Amniotic stem cell (primary cell): Measurements from ENCODE around the gene CCPG1.

ENCODE experiments used
- DNase-seq: peaks from one replicate; lab custom pipeline; 2025; lab: John Stamatoyannopoulos, UW

CCPG1 gene

DNA sequence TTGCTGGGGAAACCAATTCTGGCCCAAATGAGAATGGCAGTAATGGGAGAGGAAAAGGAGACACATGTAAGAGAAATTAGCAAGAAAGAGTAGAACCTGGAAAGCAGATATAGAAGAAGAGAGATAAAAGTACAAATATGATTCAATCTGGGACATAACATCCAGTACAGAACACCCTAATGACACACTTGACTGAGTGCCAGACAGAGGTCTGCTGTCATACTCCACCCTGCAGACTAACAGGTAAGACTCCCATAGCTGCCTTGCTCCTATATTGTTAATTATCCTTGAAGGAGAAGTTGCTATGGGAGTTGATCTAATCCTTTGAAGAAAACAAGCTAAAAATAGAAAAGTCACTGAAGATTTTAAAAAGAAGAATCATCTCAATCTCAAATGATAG lies 21.1 kb downstream of the CCPG1 start:
- DNase-seq, result no peak

DNA sequence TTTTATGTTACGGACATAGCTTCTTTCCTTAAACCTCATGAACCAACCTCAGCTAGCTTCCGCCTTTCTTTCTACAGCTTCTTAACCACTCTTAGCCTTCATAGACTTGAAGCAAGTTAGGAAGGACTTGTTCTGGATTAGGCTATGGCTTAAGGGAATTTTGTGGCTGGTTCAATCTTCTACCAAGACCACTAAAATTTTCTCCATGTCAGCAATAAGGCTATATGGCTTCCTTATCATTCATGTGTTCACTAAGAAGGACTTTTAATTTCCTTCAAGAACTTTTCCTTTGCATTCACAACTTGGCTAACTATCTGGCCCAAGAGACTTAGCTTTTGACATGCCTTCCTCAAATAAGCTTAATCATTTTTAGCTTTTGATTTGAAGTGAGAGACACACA lies 24.5 kb downstream of the CCPG1 start:
- DNase-seq, result no peak

DNA sequence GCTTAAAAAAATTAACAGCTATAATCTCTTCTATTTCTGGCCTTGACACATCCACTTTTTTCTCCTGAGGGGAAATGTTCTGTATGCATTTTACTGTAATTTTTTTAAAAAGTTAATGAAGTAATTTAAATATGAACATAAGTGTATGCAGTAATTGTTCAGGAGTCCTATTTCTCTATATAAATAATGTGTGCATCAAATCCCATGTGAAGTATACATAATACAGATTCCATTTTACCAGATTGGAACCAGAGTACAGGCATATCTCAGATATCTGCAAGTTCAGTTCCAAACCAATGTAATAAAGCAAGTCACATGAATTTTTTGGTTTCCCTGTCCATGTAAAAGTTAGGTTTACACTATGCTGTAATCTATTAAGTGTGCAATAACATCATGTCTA lies 26.6 kb downstream of the CCPG1 start:
- no peak for DNase-seq

DNA sequence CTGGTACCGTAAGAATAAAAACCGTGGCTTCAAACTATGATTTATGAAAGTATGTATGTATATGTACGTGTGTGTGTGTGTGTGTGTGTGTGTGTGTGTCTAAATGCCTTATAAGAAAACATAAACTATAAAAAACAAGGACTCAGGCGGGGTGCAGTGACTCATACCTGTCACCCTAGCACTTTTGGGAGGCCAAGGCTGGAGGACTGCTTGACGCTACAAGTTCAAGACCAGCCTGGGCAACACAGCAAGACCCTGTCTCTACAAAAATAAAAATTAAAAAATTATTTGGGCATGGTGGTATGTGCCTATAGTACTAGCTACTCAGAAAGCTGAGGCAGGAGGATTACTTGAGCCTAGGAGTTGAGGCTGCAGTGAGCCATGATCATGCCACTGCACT lies 29.1 kb downstream of the CCPG1 start:
- no peak for DNase-seq

DNA sequence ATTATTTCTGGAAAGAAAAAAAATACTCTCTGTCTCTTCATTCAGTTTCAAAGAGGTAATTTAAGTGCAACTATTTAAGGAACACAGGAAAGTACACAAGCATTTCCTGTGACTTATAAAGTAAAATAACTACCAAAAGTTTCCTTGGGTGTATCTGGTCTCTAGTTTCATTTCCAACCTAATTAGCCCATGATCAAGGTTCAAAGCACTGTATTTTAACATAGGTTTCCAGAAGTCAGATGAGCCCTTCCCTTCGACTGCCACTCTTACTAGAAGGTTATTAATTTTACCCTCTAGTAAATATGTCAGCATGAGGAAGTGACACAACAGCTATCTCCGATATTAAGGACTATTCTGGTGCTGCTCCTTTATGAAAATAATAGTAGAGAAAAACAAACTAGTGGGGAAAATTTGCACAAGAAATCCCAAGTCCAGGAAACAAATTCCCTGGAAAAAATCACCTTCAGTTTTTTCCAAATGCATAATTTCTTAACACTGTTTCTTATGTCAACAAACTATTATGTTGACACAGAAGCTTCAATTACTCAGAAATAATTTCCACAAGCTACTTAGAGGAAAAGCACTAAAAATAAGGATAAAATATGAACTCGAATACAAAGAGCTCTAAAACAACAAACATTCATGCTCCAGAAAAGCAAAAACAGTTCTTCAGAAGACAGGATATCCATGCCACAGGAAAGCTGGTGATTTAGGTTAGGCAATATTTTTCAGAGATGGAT lies 35.3 kb downstream of the CCPG1 start:
- no peak for DNase-seq

DNA sequence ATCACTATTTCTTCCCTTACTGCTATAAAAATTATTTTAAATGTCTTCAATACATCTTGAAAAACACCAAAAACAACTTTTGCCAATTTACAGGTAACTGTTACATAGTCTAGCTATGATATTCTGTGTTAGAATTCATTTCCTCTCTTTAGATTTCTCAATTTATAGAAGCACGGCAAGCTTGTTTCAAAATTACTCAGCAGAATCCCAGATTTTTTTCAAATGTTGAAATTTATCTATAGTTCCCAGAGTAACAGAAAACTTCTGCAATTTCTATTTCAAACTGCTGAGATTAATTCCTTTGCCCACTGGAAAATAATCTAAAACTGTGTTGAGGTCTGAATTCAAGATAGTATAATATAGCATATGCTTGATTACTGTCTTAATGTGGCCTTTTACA lies 41.2 kb downstream of the CCPG1 start:
- DNase-seq, result no peak

DNA sequence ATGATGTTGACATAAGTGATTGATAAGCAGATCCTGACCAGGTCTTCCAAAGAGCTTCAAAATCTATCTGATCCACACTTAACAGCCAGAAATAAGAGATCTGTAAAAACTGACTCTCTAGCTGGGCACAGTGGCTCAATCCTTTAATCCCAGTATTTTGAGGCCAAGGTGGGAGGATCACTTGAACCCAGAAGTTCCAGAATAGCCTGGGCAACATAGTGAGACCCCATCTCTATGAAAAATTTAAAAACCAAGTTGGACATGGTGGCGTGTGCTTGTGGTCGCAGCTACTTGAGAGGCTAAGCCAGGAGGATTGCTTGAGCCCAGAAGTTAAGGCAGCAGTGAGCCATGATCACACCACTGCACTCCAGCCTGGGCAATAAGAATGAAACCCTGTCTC lies 45.5 kb downstream of the CCPG1 start:
- no peak for DNase-seq

DNA sequence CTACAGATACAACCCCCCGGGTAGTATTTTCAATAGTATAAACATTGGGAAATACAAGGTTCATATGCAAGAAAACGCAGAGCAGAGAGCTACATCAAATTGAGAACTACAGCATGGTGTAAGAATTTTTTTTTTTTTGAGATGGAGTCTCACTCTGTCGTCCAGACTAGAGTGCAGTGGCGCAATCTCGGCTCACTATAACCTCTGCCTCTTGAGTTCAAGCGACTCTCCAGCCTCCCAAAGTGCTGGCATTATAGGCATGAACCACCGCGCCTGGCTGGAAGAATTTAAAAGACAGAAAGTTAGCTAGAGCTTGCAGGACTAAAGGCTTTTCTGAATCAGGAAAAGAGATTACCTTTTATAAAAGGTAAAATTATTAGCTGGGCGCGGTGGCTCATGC lies 47.1 kb downstream of the CCPG1 start:
- no peak for DNase-seq

DNA sequence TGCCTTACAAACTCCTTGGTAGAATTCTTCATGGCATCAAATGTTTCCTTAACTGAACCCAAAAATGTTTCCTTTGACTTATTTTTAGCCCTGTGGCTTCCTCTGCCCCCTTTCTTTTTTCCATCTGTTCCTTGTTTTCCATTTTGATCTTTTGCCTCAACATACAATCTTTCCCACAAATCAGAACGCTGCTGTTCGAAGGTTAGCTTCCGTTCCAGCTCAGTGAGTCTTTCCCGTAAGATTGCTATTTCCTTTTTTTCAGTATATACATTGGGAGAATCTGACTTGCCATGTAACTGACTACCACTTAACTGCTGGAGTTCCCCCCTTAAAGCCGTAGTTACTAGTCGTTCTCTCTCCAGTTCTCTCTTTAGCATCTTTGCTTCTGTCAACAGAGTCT lies 47.9 kb downstream of the CCPG1 start:
- no peak for DNase-seq

DNA sequence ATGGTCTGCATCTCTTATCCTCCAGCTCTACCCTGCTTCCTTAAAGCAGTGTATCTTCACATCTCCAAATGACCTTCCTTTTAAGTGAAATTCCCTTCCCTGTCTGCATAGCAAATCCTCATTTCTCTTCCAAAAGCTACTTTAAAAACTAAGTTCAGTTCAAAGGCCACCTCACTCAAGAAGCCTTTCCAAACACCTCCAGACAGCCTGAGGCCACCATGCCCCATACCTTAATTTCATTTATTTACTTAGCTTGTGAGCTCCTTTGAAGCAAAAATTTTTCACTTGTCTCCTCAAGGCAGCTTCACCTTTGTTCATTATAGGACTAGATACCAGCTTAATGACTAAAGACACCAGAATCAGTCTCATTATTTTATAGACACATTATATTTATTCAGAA lies 49.7 kb downstream of the CCPG1 start:
- no peak for DNase-seq

DNA sequence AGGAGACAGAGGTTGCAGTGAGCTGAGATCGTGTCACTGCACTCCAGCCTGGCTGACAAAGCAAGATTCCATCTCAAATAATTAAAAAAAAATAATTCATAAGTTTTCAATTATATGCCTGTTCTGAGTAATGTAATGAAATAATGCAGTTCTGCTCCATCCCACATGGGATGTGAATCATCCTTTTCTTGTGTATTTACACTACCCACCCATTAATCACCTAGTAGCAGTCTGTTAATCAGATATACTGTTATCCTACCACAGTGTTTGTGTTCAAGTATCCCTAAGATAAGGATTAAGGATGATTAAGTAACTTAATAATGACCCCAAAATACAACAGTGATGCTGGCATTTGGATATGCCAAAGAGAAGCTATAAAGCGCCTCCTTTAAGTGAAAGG lies 50.4 kb downstream of the CCPG1 start:
- no peak for DNase-seq

DNA sequence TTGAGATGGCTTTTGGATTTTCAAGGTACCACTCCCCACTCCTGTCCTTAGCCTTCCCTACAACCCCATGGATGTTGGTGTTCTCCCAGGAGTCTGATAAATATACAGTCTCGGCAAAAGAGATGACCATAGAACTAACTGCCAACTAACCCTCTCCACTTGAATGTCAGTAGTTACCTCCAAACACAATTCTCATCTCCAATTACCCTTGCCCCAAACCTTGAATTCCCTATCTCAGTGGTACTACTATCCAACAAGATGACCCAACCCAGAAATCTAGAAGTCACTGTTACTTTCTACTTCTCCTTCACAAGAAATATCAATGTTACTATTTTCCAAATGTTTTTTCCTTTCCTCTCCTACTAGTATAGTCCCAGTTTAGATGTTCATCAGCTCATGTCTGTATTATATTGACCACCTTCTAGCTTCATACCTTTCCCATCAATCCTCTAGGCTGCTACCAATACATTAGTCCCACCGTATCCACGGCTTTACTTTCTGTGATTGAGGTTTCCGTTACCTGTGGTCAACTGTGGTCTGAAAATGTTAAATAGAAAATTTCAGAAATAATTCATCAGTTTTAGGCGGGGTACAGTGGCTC lies 51.1 kb downstream of the CCPG1 start:
- DNase-seq, result no peak

DNA sequence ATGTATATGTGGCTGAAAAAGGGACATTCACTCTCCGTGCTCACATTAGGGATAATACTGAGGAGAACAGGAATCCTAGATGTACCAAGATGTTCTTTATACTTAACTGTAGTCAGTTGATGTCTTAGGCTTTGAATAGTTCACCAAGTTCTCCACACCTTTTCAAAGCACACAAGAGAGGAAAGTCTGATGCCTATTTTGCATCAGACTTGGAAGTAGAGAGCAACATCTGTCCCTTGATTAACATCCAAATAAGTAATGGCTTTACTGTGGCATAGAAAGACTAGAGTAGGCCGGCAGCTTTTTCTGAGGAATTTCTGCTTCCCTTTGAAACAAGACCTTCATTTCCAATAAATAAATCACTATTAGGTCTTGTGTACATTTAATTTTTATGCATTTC lies 55.1 kb downstream of the CCPG1 start:
- DNase-seq, result no peak

DNA sequence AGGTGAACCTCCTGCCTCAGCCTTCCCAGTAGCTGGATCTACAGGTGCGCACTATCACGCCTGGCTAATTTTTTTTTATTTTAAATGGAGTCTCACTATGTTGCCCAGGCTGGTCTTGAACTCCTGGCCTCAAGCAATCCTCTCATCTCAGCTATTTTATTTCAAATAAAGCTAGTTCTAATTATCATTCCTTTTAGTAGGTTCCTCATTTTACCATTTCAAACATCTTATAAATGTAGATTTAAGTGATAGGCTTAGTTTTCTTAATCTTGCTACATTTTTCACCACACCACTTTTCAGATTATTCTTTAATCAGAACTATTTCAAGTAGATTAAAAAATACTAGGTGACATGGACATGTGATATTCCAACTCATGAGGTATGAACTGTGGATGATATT lies 58.9 kb downstream of the CCPG1 start:
- DNase-seq, result no peak

DNA sequence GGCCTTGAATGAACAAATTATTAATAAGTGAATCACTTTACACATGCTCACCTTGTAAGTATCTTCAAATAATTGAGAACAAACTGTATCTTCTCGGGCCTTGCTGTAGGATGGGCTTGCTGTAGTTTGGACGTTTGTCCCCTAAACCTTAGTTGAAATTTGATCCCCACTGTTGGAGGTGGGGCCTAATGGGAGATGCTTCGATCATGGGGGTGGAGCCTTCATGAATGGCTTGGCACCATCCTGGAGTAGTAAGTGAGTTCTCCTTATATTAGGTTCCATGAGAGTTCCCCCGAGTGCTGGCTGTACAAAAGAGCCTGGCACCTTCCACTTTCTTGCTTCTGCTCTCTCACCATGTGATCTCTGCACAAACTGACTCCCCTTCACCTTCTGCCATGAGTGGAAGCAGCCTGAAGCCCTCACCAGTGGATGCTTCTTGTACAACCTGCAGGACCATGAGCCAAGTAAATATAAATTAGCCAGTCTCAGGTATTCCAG lies 59.8 kb downstream of the CCPG1 start:
- DNase-seq, result no peak

DNA sequence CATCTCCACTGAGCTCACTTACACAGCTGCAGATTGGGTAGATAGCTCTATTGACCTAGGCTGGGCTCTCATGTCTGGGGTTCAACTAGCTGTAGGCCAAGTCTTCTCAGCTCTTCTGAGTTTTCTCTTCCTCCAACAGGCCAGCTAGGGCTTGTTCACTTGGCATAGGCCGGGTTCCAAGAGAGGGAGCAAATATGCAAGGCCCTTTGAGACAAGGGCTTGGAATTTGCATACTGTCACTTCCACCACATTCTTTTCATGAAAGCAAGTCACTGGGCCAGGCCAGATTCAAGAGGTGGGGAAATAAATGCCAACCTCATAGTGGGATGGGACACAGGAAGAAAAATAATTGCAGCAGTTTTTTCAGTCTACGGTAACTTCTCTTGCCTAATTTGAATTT lies 64.0 kb downstream of the CCPG1 start:
- no peak for DNase-seq

DNA sequence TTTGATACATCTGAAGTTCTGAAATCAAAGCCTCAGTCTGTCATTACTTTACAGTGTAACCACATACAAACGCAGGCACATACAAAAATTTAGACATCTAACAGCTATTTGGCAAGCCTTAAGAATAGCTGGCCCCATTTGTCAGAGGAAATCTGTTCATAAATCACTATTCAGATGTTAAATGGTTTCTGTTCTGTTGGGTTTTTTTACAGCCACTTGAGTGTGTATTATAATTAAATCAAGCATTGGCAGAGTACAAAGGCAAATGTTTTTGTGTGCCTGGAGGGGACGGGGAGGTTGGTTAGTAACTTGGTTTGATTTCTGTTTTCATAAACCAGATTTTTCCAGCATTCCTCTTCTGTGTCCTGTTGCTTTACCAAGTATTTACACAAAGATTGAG lies 65.0 kb downstream of the CCPG1 start:
- no peak for DNase-seq

DNA sequence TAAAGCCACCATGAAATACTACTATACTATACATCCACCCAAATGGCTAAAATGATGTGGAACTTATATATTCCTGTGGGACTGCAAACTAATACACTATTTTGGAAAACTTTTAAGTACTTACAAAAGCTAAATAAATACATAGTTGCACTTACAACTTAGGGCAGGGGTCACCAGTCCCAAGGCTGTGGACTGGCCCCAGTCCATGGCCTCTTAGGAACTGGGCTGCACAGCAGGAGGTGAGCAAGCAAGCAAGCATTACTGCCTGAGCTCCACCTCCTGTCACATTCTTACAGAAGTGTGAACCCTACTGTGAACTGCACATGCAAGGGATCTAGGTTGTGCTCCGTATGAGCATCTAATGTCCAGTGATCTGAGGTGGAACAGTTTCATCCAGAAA lies 71.0 kb downstream of the CCPG1 start:
- no peak for DNase-seq

DNA sequence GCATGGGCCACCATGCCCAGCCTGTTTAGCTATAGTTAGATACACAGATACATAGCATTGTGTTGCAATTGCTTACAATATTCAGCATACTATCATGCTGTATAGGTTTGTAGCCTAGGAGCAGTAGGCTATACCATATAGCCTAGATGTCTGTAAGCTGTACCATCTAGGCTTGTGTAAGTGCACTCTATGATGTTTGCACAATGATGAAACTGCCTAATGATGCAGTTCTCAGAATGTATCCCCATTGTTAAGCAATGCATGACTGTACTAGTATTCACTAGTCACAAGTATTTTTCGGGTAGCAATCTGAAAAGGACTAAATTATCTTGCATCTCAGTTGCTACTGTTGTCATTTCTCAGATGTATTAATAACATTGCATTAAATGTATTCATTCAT lies 73.2 kb downstream of the CCPG1 start:
- DNase-seq, result no peak

DNA sequence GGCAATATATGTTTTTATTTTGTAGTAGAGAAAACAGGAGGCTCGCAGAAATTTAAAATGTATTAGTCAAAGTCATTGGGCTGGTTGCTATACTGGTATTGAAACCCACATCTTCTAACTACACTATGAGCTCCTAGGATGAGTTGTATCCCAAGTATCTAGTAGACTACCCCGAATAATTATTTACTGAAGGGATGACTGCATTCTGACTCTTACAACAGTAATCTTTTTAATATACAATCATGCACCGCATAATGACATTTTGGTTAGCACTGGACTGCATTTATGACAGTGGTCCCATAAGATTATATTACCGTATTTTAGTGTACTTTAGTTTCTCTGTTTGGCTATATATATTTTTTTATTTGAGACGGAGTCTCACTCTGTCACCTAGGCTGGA lies 73.8 kb downstream of the CCPG1 start:
- DNase-seq, result no peak

DNA sequence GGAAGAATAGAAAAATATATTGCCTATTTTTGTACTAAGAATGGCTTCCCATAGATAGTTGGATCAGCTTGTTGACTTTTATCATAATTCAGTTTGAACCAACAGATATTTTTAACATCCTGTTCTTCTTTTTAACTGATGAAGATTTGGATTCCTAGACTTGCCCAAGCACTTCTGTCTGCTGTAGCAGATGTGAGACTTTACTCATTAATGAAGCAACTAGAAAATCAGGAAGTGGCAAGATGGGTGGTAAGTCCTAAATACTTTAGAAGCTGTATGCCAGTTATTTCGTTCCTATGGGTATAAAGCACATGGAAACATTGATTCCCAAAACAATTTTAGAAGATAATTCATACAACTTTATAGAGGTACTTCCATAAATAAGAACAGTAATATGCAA lies 80.8 kb downstream of the CCPG1 start:
- no peak for DNase-seq

DNA sequence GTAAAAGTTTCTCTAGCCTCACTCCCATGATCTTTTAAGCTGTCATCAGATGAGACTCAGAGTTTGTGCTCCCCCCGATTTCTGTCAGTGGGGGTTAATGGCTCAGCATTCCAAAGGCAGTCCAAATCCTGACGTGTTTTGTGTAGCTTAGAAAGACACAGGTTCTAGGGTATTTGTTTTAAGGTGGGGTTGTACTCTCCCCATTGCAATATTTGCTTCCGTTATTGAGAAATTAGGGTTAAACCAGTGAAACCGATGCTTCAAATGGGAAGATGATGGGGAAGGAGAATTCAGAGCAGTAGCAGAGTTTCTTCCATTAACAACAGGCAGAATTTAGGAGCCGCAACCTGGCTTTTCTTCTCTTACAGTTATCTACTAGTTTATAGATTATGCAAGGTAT lies 85.7 kb downstream of the CCPG1 start:
- DNase-seq, result no peak

DNA sequence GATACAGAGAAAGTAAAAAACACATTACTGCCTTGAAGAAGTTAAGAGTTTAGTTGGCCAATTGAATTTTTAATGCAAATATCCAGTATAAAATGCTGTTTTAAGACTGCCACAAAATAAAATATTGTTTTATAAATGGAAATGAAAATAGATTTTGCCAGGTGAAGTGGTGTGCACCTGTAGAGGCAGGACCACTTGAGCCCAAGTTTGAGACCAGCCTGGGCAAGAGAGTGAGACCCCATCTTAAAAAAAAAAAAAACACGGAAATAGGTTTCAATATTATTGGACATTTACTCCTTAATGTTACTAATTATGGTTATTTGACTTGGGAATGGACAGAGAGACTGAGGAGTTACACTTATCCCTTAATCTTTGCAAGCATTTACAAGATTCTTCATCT lies 87.2 kb downstream of the CCPG1 start:
- DNase-seq, result no peak

DNA sequence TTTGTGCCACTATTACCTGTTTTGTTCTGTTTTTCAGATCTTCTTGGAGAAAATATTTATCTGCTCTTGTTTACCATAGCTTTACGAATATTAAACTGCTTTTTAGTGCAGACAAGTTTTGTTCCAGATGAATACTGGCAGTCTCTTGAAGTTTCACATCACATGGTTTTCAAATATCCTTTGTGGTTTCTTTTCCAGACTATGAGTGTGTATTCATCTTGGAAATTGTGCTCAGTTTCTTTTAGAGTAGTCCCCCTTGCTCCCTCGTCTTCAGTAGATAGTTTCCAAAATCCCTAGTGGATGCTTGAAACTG lies 88.0 kb downstream of the CCPG1 start:
- no peak for DNase-seq
